ENCODE data around the gene CTDSPL.

Gene CTDSPL

GRCh38 chr3:38021196-38021595, 159.5 kb downstream of the CTDSPL start:
- H3K36me3 ChIP-seq (replicated peaks; ENCODE audit: insufficient read depth, low read length), result no peaks in the 10 kb centered on the region

GRCh38 chr3:38022301-38022700, 160.6 kb downstream of the CTDSPL start:
- H3K4me2 ChIP-seq (ENCODE audit: low read depth, low read length), result no peak overlapping the region
- peaks cover 12% of the 10 kb centered on the region for H3K4me1 ChIP-seq (ENCODE audit: low read length)
- no peaks in the 10 kb centered on the region for H3K9me3 ChIP-seq (replicated peaks; ENCODE audit: insufficient read depth, low read length)
- no peak for TF ChIP-seq EZH2 (optimal IDR thresholded peaks at IDR 0.05; ENCODE audit: low read depth, low read length)
- no peaks in the 10 kb centered on the region for H4K20me1 ChIP-seq (ENCODE audit: insufficient read depth, low read length)
- H3K9me2 ChIP-seq (replicated peaks; ENCODE audit: insufficient read depth, low read length), result no peaks in the 10 kb centered on the region
- no peaks in the 10 kb centered on the region for H3K27me3 ChIP-seq (replicated peaks; ENCODE audit: insufficient read depth, low read length)
- H3K27ac ChIP-seq (ENCODE audit: low read length), result no peak overlapping the region
- no peaks in the 10 kb centered on the region for H3K79me2 ChIP-seq (ENCODE audit: low read length)
- H3K4me3 ChIP-seq (ENCODE audit: low read length), result no peak overlapping the region
- no peak overlapping the region for H3K9ac ChIP-seq (ENCODE audit: low read length)
- no peak for DNase-seq
- peaks cover 13% of the 10 kb centered on the region for H3F3A ChIP-seq (ENCODE audit: insufficient read depth, low read length)
- H3K36me3 ChIP-seq (replicated peaks; ENCODE audit: insufficient read depth, low read length), result no peaks in the 10 kb centered on the region
- H2AFZ ChIP-seq (ENCODE audit: low read length), result no peak overlapping the region

More at GRCh38 chr3:38021196-38021595, 159.5 kb downstream of the CTDSPL start:
- Histone ChIP-seq H3K9me2 (replicated peaks; ENCODE audit: insufficient read depth, low read length) (no peaks in the 10 kb centered on the region), H3K27ac (ENCODE audit: low read length) (no peak overlapping the region), H3K4me1 (ENCODE audit: low read length) (peaks cover 12% of the 10 kb centered on the region), H3K4me3 (ENCODE audit: low read length) (no peak overlapping the region), H3K27me3 (replicated peaks; ENCODE audit: insufficient read depth, low read length) (no peaks in the 10 kb centered on the region), H4K20me1 (ENCODE audit: insufficient read depth, low read length) (no peaks in the 10 kb centered on the region), H2AFZ (ENCODE audit: low read length) (no peak overlapping the region), H3K9me3 (replicated peaks; ENCODE audit: insufficient read depth, low read length) (no peaks in the 10 kb centered on the region), H3K4me2 (ENCODE audit: low read depth, low read length) (no peak overlapping the region), H3K79me2 (ENCODE audit: low read length) (no peaks in the 10 kb centered on the region), H3K9ac (ENCODE audit: low read length) (no peak overlapping the region), H3F3A (ENCODE audit: insufficient read depth, low read length) (peaks cover 13% of the 10 kb centered on the region)
- TF ChIP-seq EZH2 (optimal IDR thresholded peaks at IDR 0.05; ENCODE audit: low read depth, low read length) (no peak), CTCF (IDR thresholded peaks at IDR 0.05; ENCODE audit: low read length) (no peak), EZH2phosphoT487 (IDR thresholded peaks at IDR 0.05; ENCODE audit: low read length) (no peak)
- DNase-seq, result no peak

GRCh38 chr3:38022896-38023709, 161.4 kb downstream of the CTDSPL start:
- Histone ChIP-seq H3K4me1 (ENCODE audit: low read length) (peaks cover 12% of the 10 kb centered on the region), H3K9me3 (replicated peaks; ENCODE audit: insufficient read depth, low read length) (no peaks in the 10 kb centered on the region), H3K27me3 (replicated peaks; ENCODE audit: insufficient read depth, low read length) (no peaks in the 10 kb centered on the region), H3K79me2 (ENCODE audit: low read length) (no peaks in the 10 kb centered on the region), H3K27ac (ENCODE audit: low read length) (no peak overlapping the region), H3F3A (ENCODE audit: insufficient read depth, low read length) (peaks cover 13% of the 10 kb centered on the region), H3K9me2 (replicated peaks; ENCODE audit: insufficient read depth, low read length) (no peaks in the 10 kb centered on the region), H3K4me2 (ENCODE audit: low read depth, low read length) (peak overlapping the region; percentile 86), H3K4me3 (ENCODE audit: low read length) (peak overlapping the region; percentile 86; the same call in 1 of the 2 replicates), H3K36me3 (replicated peaks; ENCODE audit: insufficient read depth, low read length) (no peaks in the 10 kb centered on the region), H2AFZ (ENCODE audit: low read length) (peak overlapping the region; percentile 99; the same call in 1 of the 2 replicates), H4K20me1 (ENCODE audit: insufficient read depth, low read length) (no peaks in the 10 kb centered on the region), H3K9ac (ENCODE audit: low read length) (no peak overlapping the region)
- DNase-seq, result no peak
- TF ChIP-seq EZH2 (optimal IDR thresholded peaks at IDR 0.05; ENCODE audit: low read depth, low read length) (no peak), CTCF (IDR thresholded peaks at IDR 0.05; ENCODE audit: low read length) (no peak), EZH2phosphoT487 (IDR thresholded peaks at IDR 0.05; ENCODE audit: low read length) (no peak)

GRCh38 chr3:38026856-38027255, 165.2 kb downstream of the CTDSPL start:
- Histone ChIP-seq H3K9me2 (replicated peaks; ENCODE audit: insufficient read depth, low read length) (no peaks in the 10 kb centered on the region), H3K4me3 (ENCODE audit: low read length) (no peak overlapping the region), H3K79me2 (ENCODE audit: low read length) (no peaks in the 10 kb centered on the region), H2AFZ (ENCODE audit: low read length) (no peak overlapping the region), H3F3A (ENCODE audit: insufficient read depth, low read length) (peaks cover 13% of the 10 kb centered on the region), H3K4me2 (ENCODE audit: low read depth, low read length) (no peak overlapping the region), H3K4me1 (ENCODE audit: low read length) (peaks cover 12% of the 10 kb centered on the region), H3K9me3 (replicated peaks; ENCODE audit: insufficient read depth, low read length) (no peaks in the 10 kb centered on the region), H3K27ac (ENCODE audit: low read length) (no peak overlapping the region), H3K9ac (ENCODE audit: low read length) (no peak overlapping the region), H4K20me1 (ENCODE audit: insufficient read depth, low read length) (no peaks in the 10 kb centered on the region), H3K27me3 (replicated peaks; ENCODE audit: insufficient read depth, low read length) (peaks cover 5% of the 10 kb centered on the region; the same call in 1 of the 2 replicates), H3K36me3 (replicated peaks; ENCODE audit: insufficient read depth, low read length) (no peaks in the 10 kb centered on the region)
- no peak for TF ChIP-seq CTCF (IDR thresholded peaks at IDR 0.05; ENCODE audit: low read length)
- TF ChIP-seq EZH2phosphoT487 (IDR thresholded peaks at IDR 0.05; ENCODE audit: low read length), result no peak
- TF ChIP-seq EZH2 (optimal IDR thresholded peaks at IDR 0.05; ENCODE audit: low read depth, low read length), result no peak
- no peak for DNase-seq
